T-helper 1 cell (primary cell): ENCODE measurements around the gene ZNRF3.

Source experiments
- DNase-seq, 5 donors: peaks; one replicate each; pipeline ENCODE4 v3.0.0-alpha.2; 2012 to 2020

The ZNRF3 gene

DNA sequence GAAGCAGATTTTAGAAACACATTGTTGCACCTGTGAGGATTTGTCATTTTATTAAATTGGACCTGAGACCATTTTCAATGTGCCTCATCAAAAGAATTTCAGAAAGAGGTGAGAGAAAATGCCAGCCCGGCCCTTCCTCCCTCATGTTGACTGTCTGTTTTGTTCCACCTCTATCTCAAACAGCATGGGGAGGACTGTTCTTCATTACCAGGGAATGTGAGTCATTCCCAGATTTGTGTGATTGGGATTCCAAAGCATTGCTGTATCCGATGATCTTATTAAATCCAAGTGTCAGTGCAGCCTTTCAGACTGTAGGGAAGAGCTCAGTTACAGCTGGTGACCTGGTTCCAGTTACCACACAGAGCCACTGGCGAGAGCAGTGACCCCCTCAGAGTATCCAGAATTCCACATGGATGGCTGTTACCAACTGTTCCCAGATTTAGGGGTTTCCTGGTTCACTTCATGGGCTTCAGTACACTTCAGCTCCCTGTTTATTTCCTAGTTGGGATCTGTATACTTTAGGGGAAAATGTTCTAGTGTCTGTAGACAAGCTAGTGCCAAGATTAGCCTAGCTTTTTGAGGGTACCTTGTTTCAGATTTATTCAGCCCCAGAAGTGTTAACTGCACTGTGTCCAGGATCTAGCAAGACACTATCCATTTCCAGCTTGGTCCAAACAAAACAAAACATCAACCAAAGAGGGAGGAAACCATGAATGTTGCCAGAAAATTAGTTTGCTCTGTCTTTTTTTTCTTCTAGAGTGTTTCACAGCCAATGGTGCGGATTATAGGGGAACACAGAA lies 210.3 kb downstream of the ZNRF3 start:
- DNase-seq: no peak

DNA sequence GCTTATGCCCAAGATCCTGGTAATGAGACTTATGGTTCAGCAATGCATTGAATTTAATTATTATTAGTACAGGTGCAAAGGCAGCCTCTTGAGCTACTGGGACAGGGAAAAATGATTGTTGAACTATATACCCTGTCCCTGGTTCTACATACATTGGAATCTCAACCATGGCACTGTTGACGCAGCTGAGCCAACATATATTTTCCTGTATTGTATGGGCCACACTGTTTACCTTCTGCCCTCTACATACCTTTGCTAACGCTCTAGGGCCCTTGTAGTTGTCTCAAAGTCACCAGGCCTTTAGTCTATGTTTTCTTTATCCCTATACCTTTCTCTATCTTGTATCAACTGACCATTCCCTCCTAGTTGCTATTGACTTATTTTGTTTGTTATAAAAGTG lies 212.1 kb downstream of the ZNRF3 start:
- no peak for DNase-seq

DNA sequence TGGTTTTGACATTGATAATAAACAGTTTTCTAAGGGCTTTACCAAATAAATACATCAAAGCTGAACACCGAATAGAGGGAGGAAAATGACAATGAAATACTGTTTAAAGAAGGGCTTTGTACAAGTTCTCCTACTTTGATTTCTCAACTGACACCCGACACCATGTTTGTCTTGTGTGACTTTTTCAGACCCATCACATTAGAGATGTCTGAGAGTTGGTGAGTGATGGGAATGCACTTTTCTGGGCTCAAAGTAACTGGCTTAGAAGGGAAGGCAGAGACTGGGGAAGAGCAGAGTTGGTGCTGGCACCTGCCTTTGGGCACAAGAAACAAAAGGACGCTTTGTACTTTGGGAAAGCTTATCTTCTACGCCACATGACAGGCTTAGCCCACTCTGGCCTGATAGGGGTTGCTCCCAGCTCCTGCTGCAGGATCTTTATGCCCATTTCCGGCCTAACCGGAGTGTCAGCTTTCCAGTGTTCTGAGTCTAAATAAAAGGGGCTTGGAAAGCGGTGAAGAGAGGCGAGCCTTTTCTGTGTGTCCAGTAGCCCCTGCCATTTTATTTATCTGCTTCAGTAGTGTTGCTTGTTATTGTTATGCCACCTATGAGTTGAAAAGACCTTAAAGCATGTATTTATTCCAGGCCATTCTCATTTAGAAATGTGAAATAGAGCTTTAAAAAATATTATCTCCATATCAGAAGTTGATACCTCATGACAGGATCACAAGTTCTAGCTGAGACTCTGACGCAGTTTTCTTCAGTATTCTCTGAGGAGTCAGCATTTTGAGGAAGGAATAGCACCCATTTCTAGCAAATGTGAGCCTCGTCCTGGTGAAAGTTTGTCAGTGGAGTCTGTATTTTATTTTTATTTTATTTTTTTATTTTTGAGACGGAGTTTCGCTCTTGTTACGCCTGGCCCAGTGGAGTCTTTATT lies 213.6 kb downstream of the ZNRF3 start:
- DNase-seq: no peak

DNA sequence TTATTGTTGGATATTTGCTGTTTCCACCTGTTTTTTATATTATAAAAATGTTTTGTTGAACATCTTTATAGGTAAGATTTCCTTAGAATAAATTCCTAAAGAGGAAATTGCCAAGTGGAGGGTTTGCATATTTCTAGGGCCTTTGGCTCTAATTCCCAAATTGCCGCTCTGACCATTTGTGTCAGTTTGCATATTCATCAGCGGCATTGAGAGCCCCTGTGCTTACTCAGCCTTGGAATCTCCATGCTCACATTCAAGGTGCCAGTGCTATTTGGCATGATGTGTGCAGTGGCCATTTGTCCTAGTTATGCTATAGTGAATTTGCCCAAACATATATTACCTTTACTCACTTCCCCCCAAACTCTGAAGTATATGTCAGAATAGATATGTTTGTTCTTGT lies 214.9 kb downstream of the ZNRF3 start:
- DNase-seq: no peak

DNA sequence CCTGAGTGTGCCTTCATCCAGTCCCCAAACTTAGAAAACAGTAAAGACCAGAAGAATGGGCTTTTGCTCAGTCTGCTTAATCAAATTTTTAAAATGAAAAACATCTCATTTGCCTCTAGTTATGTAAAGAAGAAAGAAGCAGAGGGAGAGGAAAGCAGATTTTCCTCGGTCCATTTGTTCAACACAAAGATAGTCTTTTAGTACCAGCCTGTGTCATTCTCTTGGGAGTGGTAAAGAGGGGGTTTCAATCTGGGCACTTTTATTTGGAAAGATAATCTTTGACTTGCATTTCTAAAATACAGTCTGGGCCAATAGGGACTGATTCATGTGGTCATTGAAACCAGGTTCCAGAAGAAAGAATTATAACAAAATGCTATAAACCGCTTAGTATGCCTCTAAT lies 218.9 kb downstream of the ZNRF3 start:
- no peak for DNase-seq

DNA sequence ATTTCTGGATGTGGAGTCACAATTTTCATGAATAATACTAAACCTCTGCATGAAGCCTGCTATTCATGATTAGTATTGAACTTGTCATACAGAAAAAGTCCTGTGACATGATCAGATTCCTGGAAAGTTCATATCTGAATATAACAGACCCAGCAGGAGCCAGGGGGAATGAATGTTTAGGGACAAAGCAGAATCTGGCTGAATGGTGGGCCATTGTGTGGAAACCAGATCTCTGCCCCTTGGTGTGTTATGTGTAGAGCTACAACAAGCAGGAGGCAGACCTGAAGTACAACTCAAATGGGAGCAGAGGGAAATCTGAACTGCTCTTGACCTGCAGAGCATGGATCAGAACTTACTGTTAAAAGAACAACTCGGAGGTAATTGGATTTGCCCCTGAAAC lies 219.7 kb downstream of the ZNRF3 start:
- DNase-seq: no peak

DNA sequence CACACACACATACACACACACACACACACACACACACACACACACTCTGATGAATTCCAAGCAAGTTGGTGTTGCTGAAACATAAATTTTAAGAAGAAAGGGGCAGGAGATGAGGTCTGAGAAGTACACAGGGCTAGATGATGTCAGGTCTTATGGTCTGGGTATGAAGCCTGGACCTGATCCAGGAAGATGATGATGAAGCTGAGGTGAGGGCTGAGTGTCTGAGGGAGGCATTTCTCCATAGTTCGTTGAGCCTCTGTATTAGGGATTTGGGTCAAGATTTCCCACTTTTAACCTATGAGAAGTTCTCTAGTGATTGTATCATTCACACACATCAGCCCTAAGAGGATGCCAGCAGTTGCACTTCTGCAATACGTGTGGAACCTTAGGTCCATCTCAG lies 222.1 kb downstream of the ZNRF3 start:
- DNase-seq: no peak

DNA sequence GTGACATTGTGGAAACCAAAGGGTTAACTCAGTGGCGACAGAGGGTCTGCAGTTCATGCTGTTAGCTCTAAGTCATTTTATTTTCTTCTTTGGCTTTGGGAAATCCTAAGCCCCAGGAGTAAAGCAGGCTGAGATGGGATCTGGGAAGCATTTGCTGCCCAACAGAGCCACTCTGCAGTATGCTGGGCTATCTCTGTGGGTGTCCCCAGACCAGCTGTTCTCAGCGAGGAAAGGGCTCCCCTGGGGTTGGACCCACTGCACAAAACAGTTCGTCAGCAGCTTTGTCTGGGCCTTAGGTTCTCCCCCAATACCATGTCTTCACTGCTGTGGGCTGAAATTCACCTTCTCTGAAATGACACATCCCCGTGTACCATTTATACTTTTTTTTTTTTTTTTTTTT lies 223.5 kb downstream of the ZNRF3 start:
- no peak for DNase-seq
